GM19023 (cell line): ENCODE measurements around the gene CNIH3.

Experiments
- ATAC-seq: cut with Tn5 transposase; IDR thresholded peaks from one replicate; pipeline ENCODE4 v1.9.1; 2021; ENCODE audit warnings: mild to moderate bottlenecking, moderate library complexity; ENCODE audit not compliant: unreplicated experiment

The CNIH3 gene

DNA sequence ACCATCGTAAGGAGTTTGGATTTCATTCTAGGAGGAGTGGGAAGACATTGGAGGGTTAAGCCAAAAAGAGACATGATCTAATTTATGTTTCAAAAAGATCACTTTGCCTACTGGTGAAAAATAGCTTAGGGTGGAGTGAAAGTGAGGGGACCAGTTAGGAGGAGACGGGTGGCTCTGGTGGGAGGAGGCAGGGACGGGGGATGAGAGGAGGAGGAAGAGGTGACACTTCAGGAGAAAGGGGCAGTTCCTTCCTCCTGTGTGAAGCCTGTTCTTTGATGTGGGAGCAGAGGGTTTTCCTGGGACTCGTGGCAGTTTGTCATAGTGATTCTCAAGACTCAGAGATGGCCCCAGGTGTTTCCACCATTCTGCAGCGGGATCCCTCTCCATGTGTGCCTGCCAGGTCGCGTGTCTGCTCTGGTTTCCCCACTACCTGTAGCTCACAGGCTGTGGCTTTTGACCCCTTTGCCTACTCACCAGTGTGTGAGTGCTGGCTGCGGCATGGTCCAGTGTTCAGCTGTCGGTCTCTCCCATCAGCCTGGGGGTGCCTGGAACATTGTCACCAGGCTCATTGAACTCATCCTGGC is 102.4 kb downstream of the CNIH3 start:
- no peak for ATAC-seq

DNA sequence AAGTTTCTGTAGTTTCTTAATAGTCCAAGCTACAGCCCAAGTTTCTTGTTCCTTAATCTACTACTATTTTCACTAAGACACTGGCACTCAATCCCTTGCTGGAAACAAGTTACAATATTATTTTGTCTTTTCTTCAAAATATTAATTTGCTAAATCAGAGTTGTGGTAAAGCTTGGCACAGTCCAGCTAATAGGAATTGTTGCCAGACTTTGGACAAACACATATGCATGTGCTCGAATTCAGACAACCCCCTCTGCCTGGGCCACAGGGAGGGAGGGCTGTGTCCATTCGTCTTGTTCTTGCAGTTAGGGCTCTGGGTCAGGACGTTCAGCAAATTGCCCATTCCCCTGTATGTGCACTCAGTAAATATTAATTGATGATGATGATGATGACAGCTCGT is 103.6 kb downstream of the CNIH3 start:
- no peak for ATAC-seq

DNA sequence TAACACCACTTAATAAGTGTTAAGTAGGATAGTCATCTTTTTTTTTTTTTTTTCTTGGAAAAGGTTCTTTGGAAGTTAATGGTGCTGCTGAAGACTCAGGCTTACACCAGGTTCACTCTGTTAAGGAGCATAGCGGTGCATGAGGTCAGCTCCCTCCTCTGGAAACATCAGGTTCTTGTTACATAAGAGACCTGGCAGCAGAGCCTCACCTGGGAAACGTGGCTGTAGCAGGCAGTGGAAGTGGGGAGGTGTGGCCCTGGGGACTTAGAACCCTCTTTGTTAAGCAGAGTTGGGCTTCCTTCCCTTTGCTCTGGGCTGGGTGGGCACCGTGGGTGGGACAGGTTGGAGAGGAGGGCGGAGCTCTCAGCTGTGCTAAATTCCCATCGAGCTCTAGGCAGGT is 104.1 kb downstream of the CNIH3 start:
- no peak for ATAC-seq

GRCh38 chr1:224721000-224721399 is 104.9 kb downstream of the CNIH3 start:
- no peak for ATAC-seq

DNA sequence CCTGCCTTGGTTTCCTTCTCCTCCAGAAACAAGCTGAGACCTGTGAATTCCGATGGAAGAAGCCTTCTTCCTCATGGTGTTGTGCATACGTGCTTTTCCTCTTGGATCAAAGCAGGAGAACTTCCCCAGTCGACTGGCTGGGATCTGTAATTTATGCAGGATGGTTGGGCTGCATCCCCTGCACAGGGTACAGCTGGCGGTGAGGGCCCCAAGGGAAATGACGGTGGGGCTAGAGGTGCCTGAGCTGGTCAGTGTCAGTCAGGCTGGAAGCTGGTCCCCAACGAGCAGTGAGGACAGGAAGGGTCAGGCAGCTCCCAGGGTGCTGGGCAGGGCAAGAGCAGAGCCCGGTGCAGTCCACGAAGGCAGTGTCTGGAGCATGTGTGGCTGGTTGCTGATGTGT is 106.7 kb downstream of the CNIH3 start:
- ATAC-seq = no peak

GRCh38 chr1:224724566-224724965 is 108.4 kb downstream of the CNIH3 start:
- ATAC-seq = no peak

DNA sequence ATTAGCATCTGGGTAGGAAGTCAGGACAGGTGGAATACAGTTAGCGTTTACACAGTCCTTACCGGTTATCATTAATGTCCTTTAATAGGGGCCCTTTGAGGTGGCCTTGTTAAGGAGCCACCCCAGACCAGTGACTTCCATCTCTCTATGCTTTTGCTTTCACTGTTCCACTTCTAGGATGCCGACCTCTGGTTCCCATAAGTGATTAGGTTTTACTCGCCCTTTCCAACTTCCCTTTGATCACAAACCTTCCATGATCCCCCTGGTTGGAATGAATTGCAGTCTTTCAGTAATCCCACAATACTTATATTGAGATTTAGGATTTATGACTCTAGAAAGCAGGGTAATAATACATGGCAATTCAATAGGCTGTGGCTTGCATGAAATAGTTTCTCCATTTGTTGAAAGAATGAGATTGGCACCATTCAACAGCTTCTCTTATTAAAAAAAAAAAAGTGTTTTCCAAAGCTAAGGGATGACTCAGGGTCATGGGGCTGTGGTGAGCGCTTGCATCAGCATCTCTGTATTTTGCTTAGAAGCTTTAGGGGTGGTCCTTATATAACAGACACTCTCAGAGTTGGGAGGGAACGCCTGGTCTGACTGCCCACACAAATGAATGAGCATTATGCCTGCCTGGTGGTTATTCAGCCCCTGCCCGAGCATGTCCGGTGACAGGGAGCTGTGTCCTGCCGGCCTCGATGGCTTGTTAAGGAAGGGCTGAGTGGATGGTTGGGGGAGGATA is 110.5 kb downstream of the CNIH3 start:
- ATAC-seq = no peak

DNA sequence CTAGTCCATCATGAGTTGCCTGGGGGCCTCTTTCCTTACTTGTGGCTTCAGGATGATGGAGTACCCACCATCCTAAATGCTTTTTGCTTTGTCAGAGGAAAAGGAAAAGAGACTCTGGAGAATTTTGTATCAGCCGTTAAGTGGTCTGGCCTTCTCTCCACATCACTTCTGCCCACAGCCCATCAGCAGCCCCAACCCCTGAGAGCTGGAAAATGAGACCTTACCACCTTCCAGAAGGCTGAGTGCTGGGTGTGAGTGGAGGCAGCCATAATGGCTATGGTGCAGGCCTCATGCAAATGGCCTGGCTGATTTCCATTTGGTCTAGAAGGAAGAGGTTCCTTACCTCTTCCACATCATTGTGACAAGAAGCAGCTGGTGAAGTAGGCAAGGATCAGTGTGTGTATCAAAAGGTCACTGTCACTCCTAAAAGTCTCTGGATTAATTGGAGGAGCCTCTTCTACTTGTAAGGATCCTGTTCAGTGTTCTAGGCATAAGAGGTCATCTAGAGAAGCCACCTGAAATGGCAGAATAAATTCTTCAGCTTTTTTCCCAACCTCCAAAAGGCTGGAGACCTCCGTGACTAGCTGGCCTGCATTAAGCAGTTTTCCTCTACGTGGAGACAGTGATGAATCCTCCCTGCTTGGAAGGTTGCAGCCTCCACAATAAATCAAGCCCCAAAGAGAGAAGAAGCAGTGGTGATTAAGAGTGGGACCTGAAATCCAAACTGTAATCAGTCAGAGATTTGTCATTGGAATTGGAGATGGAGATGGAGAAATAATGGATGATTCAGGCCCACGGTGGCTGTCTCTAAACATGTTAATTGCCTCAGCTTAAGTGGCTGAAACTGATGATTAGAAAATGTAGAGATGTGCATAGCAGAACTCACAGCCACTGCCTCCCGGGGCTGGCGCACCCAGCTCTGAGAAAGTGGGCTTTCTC is 111.5 kb downstream of the CNIH3 start:
- no peak for ATAC-seq

DNA sequence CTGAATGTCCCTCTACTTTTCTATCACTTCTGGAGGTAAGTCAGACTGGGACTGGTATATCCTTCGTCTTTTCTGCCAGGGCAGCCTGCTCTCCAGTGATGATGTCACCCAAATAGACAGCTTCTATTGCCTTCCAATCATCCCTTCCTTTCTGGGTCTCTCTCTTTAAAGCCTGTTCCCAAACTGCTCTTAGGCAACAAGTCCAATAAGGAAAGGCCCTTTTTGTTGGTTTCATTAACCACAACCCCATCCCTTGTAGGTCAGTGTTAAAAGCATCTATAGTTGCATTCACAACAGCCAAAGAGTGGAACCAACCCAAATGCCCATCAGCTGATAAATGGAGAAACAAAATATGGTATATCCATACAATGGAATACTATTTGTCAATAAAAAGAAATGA is 114.4 kb downstream of the CNIH3 start:
- no peak for ATAC-seq

DNA sequence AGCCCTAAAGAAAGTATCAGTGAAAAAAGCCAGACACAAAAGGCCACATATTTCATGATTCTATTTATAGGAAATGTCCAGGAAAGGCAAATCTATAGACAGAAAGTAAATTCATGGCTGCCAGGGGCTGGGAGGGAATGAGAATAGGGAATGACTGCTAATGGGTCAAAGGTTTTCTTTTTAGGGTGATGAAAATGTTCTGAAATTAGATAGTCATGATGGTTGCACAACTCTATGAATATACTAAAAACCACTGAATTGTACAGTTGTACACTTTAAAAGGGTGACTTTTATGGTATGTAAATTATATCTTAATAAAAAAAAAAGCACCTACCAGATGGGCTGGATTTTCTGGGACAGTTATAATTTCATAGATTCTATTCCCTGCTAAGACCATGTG is 114.8 kb downstream of the CNIH3 start:
- no peak for ATAC-seq

DNA sequence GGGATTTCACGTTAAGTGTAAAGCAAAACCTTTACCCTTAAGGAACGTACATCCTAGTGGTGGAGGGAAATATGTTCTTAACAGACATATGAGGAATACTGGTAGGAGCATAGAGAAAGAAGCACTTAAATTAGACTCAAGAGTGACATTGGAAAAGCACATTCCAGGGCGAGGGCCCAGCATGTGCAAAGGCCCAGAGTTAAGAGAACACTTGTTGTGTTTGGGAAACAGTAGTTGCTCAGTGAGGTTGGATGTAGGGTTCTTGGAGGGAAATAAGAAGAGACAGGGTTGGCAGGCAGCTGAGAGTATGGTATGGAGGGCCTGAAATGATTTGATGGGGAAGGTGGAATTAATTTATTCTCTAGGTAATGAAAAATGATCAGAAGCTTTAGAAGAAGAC is 115.5 kb downstream of the CNIH3 start:
- ATAC-seq = no peak

- no peak for ATAC-seq
Measured at GRCh38 chr1:224732377-224733026, 116.4 kb downstream of the CNIH3 start.

GRCh38 chr1:224733027-224733911 is 117.2 kb downstream of the CNIH3 start:
- ATAC-seq = peak; percentile 54

DNA sequence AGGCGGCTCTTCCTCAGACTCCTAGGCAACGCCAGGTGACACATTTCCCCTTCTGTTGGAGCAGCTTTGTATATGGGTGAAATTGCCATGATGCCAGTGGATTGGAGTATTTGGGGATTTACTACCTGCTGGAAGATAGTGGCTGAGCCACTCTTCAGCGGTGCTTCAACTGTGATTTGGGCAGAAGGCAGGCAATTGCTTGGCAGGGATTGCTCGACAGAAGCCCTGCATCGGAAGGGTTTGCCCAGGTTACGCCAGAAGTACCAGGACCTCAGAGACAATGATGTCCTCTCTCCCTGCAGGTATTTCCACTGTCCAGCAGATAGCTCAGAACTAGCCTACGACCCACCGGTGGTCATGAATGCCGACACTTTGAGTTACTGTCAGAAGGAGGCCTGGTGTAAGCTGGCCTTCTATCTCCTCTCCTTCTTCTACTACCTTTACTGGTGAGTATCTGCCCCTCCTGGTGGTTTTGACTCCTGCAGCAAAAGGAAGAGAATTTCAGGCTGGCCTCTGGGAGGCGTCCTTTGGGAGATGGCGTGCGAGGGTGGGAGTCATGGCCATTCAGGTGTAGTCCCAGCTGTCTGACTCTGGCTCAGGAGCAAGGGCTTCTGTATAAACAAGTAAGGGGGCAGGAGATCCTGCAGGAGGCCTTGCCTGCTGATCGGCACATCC is 118.3 kb downstream of the CNIH3 start:
- ATAC-seq = no peak

- ATAC-seq = no peak
Measured at GRCh38 chr1:224735159-224735558, 119.0 kb downstream of the CNIH3 start.

- peak; percentile 66 for ATAC-seq
Measured at GRCh38 chr1:224736619-224737352, 120.7 kb downstream of the CNIH3 start.

GRCh38 chr1:224737353-224737727 is 121.2 kb downstream of the CNIH3 start:
- no peak for ATAC-seq

- ATAC-seq = peak; percentile 4
Measured at GRCh38 chr1:224739303-224739996, 123.3 kb downstream of the CNIH3 start.
